GM23248 (cell line): Measurements from ENCODE around the gene SLC26A4. TPM values are rescaled to one million over a fixed set of nuclear protein-coding genes. Genes with fewer than 3 reads are reported as not detected.

Source experiments
- DNase-seq: peaks from one replicate; pipeline ENCODE4 v3.0.0-alpha.2; 2015
- H2AFZ ChIP-seq: fragments of 200-600 bp; sonication (generic); 2 replicates; pipeline ENCODE4 v1.6.1; 2016; ENCODE audit warnings: antibody characterized with exemption
- H3F3A ChIP-seq: fragments of 200-600 bp; sonication (generic); 2 replicates; pipeline ENCODE4 v1.6.1; 2016; ENCODE audit warnings: mild to moderate bottlenecking, antibody characterized with exemption, mixed run types; ENCODE audit not compliant: insufficient read depth
- H3K27ac ChIP-seq: fragments of 200-600 bp; sonication (generic); 2 replicates; pipeline ENCODE4 v1.5.1; 2016; ENCODE audit warnings: mild to moderate bottlenecking
- H3K27me3 ChIP-seq: fragments of 200-600 bp; sonication (generic); replicated peaks from 2 replicates; pipeline ENCODE4 v1.6.1; 2016; ENCODE audit warnings: mild to moderate bottlenecking; ENCODE audit not compliant: insufficient read depth
- H3K36me3 ChIP-seq: fragments of 200-600 bp; sonication (generic); 2 replicates; pipeline ENCODE4 v1.6.1; 2016; ENCODE audit warnings: low read depth, mild to moderate bottlenecking
- H3K4me1 ChIP-seq: fragments of 200-600 bp; sonication (generic); 2 replicates; pipeline ENCODE4 v1.6.1; 2016; ENCODE audit warnings: mild to moderate bottlenecking; ENCODE audit not compliant: insufficient read depth
- H3K4me2 ChIP-seq: fragments of 200-600 bp; sonication (generic); one replicate; pipeline ENCODE4 v1.6.1; 2016; ENCODE audit warnings: mild to moderate bottlenecking; ENCODE audit not compliant: unreplicated experiment
- H3K4me3 ChIP-seq: fragments of 200-600 bp; sonication (generic); 2 replicates; pipeline ENCODE4 v1.5.1; 2016; ENCODE audit warnings: mild to moderate bottlenecking
- H3K79me2 ChIP-seq: fragments of 200-600 bp; sonication (generic); 2 replicates; pipeline ENCODE4 v1.6.1; 2016; ENCODE audit warnings: mild to moderate bottlenecking; ENCODE audit not compliant: insufficient read depth
- H3K9ac ChIP-seq: fragments of 200-600 bp; sonication (generic); 2 replicates; pipeline ENCODE4 v1.6.1; 2016; ENCODE audit warnings: mild to moderate bottlenecking
- H3K9me2 ChIP-seq: fragments of 200-600 bp; sonication (generic); 2 replicates; pipeline ENCODE4 v1.6.1; 2016; ENCODE audit warnings: mixed run types, mild to moderate bottlenecking, moderate library complexity; ENCODE audit not compliant: insufficient read depth
- H3K9me3 ChIP-seq: fragments of 200-600 bp; sonication (generic); one replicate; pipeline ENCODE4 v1.6.1; 2017; ENCODE audit warnings: low read depth
- H4K20me1 ChIP-seq: fragments of 200-600 bp; sonication (generic); 2 replicates; pipeline ENCODE4 v1.6.0; 2016; ENCODE audit not compliant: insufficient read depth
- EZH2 ChIP-seq: fragments of 200-600 bp; sonication (generic); IDR thresholded peaks from 2 replicates; pipeline ENCODE4 v1.6.1; 2018; ENCODE audit warnings: antibody characterized with exemption, mild to moderate bottlenecking; ENCODE audit not compliant: insufficient read depth, poor library complexity, severe bottlenecking
- EZH2phosphoT487 ChIP-seq: fragments of 200-600 bp; sonication (generic); IDR thresholded peaks from 2 replicates; pipeline ENCODE4 v1.6.1; 2018; ENCODE audit warnings: antibody characterized with exemption, moderate library complexity, mild to moderate bottlenecking, low read depth; ENCODE audit not compliant: insufficient read depth
- WGBS, 2 experiments: methylation state at CpG; one replicate each; pipeline ENCODE4 v1.1.6; 2015 to 2017; ENCODE audit warnings: low lambda C conversion rate in 2 of 2, low coverage in 1 of 2; ENCODE audit errors: missing lambda C conversion rate in 2 of 2; 5-methylcytosine and 5-hydroxymethylcytosine counted together
- in situ Hi-C: fragments of 300-500 bp; cut with MboI; formaldehyde crosslinking; loops from 2 replicates; pipeline ENCODE4 v1.15.0; 2020
- polyA plus RNA-seq: library from polyadenylated mRNA; unstranded; fragments of >200 nt; fragmentation: Nextera tagmentation; extraction: Ambion mirVana; gene quantifications from 2 replicates; pipeline ENCODE4 v1.2.1, GENCODE V29; 2016
- total RNA-seq: library from RNA; depleted of rRNA; stranded (reverse); fragments of >200 nt; shearing (Covaris generic); gene quantifications from 2 replicates; pipeline ENCODE4 v1.2.3, GENCODE V29; 2014

The SLC26A4 gene
- total and polyA plus RNA-seq, 2 experiments from 2014 or later: 0.24 to 0.43 TPM

DNA sequence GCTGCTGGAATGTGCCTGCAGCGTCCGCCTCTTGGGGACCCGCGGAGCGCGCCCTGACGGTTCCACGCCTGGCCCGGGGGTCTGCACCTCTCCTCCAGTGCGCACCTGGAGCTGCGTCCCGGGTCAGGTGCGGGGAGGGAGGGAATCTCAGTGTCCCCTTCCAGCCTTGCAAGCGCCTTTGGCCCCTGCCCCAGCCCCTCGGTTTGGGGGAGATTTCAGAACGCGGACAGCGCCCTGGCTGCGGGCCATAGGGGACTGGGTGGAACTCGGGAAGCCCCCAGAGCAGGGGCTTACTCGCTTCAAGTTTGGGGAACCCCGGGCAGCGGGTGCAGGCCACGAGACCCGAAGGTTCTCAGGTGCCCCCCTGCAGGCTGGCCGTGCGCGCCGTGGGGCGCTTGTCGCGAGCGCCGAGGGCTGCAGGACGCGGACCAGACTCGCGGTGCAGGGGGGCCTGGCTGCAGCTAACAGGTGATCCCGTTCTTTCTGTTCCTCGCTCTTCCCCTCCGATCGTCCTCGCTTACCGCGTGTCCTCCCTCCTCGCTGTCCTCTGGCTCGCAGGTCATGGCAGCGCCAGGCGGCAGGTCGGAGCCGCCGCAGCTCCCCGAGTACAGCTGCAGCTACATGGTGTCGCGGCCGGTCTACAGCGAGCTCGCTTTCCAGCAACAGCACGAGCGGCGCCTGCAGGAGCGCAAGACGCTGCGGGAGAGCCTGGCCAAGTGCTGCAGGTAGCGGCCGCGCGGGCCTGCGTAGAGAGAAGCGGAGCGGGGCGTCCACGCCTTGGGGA, 645 bp downstream of the SLC26A4 start:
- Histone ChIP-seq H3K36me3 (no peaks in the 10 kb centered on the region), H3K79me2 (no peaks in the 10 kb centered on the region), H3K9me2 (no peaks in the 10 kb centered on the region), H3F3A (peaks cover 16% of the 10 kb centered on the region), H3K27me3 (peaks cover 30% of the 10 kb centered on the region), H3K4me1 (peaks cover 18% of the 10 kb centered on the region), H3K4me2 (peak overlapping the region; percentile 89), H4K20me1 (no peaks in the 10 kb centered on the region), H3K9me3 (no peaks in the 10 kb centered on the region), H2AFZ (peak overlapping the region; percentile 77), H3K27ac (no peak overlapping the region), H3K4me3 (peak overlapping the region; percentile 69), H3K9ac (no peak overlapping the region)
- WGBS, 2 experiments: 1 to 2% methylated on average over 60 to 62 of the region's 73 CpGs
- DNase-seq: peak; percentile 74
- in situ Hi-C loops: no loop called here
- TF ChIP-seq EZH2: no peak
- TF ChIP-seq EZH2phosphoT487: no peak

DNA sequence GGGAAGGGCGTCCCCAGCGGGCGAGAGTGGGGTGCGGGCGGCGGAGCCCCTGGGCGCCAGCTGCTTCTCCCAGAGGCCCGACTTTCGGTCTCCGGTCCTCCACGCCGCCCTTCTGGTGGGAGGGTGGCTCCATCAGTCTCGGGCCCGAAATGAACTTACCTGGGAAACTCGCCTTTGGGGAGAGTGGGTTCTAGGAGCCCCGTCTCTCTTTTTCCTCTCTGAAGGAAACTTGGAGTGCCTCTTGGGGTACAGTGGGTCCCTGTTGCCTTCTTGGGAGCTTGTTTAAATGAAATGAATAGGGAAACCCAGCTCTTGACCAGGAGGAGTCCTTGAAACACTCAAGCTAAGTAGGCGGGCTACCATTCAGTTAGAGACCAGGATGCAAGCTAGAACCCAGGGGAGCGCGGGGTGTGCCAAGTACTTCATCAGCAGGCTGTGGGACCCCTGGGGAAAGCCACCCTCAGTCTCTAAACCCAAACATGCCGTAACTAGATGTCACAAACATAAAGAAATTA, 1.3 kb downstream of the SLC26A4 start:
- Histone ChIP-seq H3K27ac (no peak overlapping the region), H3K4me1 (peaks cover 18% of the 10 kb centered on the region), H4K20me1 (no peaks in the 10 kb centered on the region), H3K9me2 (no peaks in the 10 kb centered on the region), H3K27me3 (peaks cover 30% of the 10 kb centered on the region), H3K4me2 (peak overlapping the region; percentile 89), H3K9ac (no peak overlapping the region), H3F3A (peaks cover 16% of the 10 kb centered on the region), H3K4me3 (peak overlapping the region; percentile 69), H3K9me3 (no peaks in the 10 kb centered on the region), H3K36me3 (no peaks in the 10 kb centered on the region), H2AFZ (peak overlapping the region; percentile 77), H3K79me2 (no peaks in the 10 kb centered on the region)
- in situ Hi-C loops: no loop called here
- WGBS, 2 experiments: 25% methylated on average over 18 to 19 of the region's 20 CpGs
- TF ChIP-seq EZH2: no peak
- TF ChIP-seq EZH2phosphoT487: no peak
- DNase-seq: no peak

- Histone ChIP-seq H3K9ac (no peak overlapping the region), H3K9me2 (no peaks in the 10 kb centered on the region), H3K27ac (no peak overlapping the region), H3K9me3 (no peaks in the 10 kb centered on the region), H3K4me1 (peaks cover 18% of the 10 kb centered on the region), H3K4me3 (no peak overlapping the region), H2AFZ (no peak overlapping the region), H3K27me3 (peaks cover 30% of the 10 kb centered on the region), H3K36me3 (no peaks in the 10 kb centered on the region), H3F3A (peaks cover 16% of the 10 kb centered on the region), H3K4me2 (no peak overlapping the region), H4K20me1 (no peaks in the 10 kb centered on the region), H3K79me2 (no peaks in the 10 kb centered on the region)
- 56 to 61% methylated on average over 4 of the region's 4 CpGs for WGBS, 2 experiments
- no peak for TF ChIP-seq EZH2
- TF ChIP-seq EZH2phosphoT487: no peak
- no peak for DNase-seq
- in situ Hi-C loops: no loop called here
These were observed 2.6 kb downstream of the SLC26A4 start for GRCh38 chr7:107663196-107663595.

DNA sequence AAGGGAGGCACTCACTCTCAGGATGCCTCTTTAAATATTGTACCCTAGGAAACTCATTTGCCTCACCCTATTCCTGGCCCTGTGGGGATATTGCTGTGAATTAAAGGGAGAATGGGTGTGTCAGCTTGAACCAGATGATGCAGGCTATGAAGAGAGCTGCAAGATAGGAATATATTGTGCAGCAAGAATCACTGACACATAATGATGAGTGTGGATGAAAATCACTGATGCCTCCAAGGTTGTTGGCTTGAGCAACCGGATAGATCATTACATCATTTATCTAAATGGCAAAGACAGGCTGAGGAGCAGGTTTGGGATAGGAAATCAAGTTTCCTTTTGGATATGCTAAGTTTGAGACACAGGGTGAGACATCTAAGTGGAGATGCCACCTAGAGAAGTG, 6.2 kb downstream of the SLC26A4 start:
- whole genome bisulfite sequencing, 2 experiments: 55 to 73% methylated on average over 1 of the region's 1 CpG
- Histone ChIP-seq H2AFZ (no peak overlapping the region), H3K27me3 (peaks cover 15% of the 10 kb centered on the region; the same call in 1 of the 2 replicates), H3K4me1 (no peaks in the 10 kb centered on the region), H3K9ac (no peak overlapping the region), H3K27ac (no peak overlapping the region), H3K4me2 (no peak overlapping the region), H4K20me1 (no peaks in the 10 kb centered on the region), H3K9me2 (no peaks in the 10 kb centered on the region), H3K36me3 (no peaks in the 10 kb centered on the region), H3K4me3 (no peak overlapping the region), H3K9me3 (no peaks in the 10 kb centered on the region), H3K79me2 (no peaks in the 10 kb centered on the region), H3F3A (no peaks in the 10 kb centered on the region)
- no peak for TF ChIP-seq EZH2
- no peak for TF ChIP-seq EZH2phosphoT487
- DNase-seq: peak; percentile 22
- in situ Hi-C loops: no loop called here
